NCI-H460 (cell line): Measurements from ENCODE around the gene NAT9. TPM values are rescaled to one million over a fixed set of nuclear protein-coding genes. Genes with fewer than 3 reads are reported as not detected.

Experiments
- DNase-seq: peaks from one replicate; pipeline ENCODE4 v3.0.0-alpha.2; 2016; ENCODE audit warnings: low read depth; ENCODE audit errors: extremely low read depth
- total RNA-seq: library from RNA; depleted of rRNA; stranded (reverse); fragments of >200 nt; shearing (Covaris generic); gene quantifications from 2 replicates; pipeline ENCODE4 v1.2.3, GENCODE V29; 2014

NAT9 gene
- total RNA-seq, 1 experiment from 2014 or later = 33.8 TPM

DNA sequence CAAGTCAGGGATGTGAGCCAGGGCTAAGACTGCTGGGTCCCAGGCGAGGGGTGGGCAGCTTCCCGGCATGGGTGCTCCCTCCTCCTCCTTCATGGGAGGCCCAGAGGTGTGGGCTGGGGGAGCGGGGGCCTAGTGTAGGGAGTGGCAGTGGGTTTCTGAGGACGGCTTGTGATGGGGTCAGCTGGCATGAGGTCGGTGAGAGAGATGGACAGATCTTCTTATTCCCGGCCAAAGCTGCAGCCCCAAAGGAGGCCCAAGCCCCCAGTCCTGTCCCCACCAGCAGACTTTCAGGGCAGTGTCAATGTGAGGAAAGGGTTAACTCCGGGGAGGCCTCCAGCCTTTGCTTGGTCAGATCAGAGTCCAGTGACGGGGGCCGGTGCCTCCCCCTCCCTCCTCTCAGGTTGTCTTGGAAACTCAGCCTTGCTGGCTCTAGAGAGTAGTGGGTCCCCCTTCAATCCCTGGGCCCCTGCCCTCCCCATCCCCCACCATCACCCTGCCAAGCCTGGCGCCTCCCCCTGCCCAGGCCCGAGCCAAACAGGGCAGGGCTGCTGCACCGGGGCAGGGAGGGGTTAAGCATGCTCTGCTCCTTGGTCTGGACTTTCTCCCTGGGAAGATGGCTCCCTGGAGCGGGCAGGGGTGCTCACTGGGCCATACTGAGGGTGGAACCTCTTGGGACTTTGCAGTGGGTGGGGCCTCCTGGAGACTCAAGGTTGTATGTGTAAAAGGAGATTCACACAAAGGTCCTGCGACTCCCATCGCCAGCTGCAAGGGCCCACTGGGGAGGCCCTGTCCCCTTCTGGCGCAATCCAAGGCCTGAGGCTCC is 12.4 kb downstream of the NAT9 start:
- DNase-seq = no peak

DNA sequence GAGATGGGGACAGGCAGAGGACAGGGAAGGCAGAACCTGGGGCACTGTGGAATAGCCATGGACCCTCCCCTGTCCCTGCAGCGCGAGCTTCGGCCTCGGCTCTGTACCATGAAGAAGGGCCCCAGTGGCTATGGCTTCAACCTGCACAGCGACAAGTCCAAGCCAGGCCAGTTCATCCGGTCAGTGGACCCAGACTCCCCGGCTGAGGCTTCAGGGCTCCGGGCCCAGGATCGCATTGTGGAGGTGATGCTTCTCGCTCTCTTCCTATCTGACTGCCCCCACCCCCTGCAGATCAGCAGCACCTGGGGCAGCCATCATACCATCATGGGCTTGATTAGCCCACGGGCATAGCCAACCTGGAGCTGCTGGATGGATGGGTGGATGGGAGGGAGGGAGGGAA is 14.2 kb downstream of the NAT9 start:
- DNase-seq = no peak

- DNase-seq = no peak
These were observed 14.7 kb downstream of the NAT9 start for GRCh38 chr17:74761419-74761818.

DNA sequence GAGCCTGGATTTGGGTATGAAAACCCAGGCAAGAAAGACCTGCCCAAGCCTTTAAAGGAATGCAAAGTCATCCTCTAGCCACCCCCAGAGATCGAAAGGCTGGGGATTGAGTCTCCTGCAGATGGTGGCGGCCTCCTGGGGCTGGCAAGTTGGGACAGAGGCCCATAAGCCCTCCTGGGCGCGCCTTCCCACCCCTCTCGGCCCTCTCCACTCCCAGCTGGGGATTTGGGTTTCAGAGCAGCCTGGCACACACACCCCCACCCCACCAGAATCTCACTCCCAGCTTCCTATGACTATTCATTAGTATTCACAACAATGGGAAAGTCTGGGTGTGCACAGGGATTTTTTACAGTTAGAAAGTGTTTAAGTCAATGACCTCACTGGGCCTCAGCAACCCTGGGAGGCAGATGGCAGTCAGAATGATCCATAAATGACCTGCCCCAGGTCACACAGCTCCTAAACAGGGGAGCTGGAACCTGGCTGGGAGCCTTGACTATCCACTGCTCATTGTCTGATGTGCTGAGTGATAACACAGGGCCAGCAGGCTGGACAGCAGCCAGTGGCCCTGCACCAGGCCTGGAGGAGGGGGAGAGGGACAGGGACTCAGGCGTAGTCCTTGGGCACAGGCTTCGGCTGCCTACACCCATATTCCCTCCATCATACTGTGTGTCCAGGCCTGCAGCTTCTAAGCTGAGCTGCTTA is 15.6 kb downstream of the NAT9 start:
- no peak for DNase-seq

DNA sequence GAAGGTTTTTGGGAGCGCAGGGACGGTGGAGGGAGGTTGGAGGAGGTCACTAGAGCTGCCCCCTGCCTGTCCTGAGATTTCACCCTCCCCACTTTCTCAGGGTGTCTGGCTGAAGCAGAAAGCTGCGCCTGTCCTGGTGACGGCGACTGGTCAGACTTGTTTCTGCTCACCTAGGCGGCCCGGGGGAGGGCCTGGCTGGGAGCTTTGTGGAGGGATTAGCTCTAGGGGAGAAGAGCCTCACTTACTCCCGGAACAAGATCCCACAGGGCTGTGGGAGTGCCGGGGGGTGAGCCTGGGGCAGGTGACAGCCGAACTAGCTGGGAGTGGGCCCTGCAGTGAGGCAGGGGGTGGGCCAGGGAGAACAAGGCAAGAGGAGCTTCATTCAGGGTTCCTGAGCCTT is 16.2 kb downstream of the NAT9 start:
- no peak for DNase-seq

DNA sequence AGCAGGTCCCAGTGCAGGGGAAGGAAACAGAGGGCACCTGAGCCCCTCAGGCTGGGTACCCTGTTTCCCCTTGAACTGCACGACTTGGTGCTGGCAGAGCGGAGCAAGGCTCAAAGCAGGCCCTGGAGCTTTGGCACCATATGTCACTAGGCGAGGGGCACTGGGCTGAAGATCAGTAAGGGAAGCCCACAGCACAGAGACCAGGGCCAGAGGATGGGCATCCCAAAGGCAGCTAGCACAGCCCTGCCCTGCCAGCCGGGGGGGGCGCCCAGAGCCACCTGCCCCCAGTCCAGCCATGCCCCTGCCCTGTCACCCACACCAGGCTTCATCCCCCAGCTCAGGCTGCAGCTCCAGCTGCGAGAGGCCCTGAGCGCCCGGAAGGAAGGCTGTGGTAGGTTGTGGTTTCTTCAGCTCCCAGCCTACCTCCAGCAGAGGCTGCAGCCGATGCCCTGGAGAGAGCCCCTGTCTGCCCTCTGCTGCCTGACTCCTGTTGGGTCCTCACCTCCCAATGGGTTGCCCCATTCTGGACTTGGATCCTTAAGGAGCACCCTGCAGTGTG is 16.8 kb downstream of the NAT9 start:
- no peak for DNase-seq

DNA sequence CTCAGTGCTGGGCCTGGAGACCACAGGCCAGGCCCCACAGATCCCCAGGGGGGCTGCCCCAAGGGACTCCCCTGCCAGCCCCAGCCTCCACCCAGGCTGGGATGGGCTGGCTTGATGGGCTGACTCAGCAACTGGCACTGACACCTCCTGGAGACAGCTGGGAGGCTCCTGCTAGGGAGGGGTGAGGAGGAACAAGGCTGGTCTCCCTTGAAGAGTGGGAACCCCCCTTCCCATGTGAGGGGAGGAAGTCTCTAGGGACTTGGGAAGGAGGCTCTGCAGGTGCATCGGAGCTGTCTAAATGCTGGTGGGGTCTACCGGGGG is 17.3 kb downstream of the NAT9 start:
- peak; percentile 44 for DNase-seq

DNA sequence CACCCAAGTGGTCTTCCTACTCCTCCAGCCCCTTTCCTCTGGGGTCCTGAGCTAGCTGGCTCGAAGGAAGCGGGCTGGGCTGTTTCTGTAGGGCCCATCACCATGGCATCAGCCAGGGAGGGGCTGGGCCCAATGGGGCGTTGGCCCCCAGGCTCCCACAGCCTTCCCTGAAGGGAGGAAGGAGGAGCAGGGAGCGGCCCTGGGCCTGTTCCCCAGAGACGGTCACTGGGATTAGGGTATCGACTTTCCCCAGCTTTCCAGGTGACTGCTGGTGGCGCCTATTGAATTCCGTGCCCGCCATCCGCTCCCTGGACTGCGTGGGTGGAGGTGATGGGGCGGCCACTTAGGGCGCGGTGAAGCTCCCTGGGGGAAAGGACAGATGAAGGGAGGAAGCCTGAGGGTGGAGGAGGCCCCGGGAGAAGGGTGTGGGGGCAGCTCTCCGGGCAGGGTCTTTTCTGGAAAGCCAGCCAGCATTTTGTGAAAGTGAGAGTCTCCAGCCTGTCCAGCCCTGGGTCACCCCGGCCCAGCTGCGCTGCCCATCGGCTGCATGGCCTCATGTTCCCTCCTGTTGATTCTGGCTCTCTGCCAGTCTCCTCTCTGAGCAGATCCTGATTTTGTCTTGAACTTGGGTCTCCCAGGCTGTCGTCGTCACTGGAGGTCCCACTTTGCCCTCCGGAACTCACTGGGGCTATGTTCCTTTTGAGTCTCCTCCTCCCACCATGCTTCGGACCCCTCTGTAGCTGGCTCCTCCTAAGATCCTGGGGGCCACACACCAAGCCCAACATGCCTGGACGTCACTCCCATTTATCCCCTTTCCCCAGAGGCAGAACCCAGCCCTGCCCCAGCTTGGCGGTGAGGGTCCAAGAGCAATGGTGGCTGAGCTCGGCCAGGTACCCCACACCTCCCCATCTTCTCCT is 18.0 kb downstream of the NAT9 start:
- DNase-seq = no peak

GRCh38 chr17:74757502-74757901 is 18.6 kb downstream of the NAT9 start:
- no peak for DNase-seq

GRCh38 chr17:74756891-74757290 is 19.3 kb downstream of the NAT9 start:
- DNase-seq = no peak

- DNase-seq = no peak
These were observed 20.6 kb downstream of the NAT9 start for GRCh38 chr17:74755533-74755932.

DNA sequence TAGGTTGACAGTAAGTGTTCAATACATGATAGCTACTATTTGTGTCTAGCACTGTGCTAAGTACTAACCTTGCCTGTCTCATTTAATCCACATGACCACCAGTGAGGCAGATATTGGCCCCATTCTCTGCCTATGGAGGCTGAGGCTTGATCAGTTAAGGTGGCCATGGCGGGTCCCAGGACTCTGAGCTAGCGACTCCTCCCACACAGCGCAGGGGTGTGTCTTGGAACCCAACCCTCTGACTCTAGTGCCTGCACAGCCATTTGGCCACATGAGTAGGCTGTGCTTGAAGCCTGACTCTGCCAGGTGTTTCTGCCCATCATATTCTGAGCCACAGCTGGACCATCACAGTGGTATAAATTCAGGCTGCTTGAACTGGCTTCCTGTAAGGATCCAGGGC is 21.3 kb downstream of the NAT9 start:
- no peak for DNase-seq

GRCh38 chr17:74752822-74753401 is 23.2 kb downstream of the NAT9 start:
- DNase-seq = no peak

DNA sequence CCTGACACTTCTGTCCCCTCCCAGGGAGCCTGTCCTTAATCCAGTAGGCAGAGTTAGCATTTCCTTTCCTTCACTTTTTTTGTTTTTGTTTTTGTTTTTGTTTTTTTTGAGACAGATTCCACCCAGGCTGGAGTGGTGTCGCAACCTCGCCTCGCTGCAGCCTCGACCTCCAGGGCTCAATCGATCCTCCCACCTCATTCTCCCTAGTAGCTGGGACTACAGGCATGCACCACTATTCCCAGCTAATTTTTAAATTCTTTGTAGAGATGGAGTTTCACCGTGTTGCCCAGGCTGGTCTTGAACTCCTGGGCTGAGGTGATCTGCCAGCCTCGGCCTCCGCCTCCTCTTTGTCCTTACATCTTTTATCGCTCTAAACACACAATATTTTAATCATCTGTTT is 23.7 kb downstream of the NAT9 start:
- no peak for DNase-seq

DNA sequence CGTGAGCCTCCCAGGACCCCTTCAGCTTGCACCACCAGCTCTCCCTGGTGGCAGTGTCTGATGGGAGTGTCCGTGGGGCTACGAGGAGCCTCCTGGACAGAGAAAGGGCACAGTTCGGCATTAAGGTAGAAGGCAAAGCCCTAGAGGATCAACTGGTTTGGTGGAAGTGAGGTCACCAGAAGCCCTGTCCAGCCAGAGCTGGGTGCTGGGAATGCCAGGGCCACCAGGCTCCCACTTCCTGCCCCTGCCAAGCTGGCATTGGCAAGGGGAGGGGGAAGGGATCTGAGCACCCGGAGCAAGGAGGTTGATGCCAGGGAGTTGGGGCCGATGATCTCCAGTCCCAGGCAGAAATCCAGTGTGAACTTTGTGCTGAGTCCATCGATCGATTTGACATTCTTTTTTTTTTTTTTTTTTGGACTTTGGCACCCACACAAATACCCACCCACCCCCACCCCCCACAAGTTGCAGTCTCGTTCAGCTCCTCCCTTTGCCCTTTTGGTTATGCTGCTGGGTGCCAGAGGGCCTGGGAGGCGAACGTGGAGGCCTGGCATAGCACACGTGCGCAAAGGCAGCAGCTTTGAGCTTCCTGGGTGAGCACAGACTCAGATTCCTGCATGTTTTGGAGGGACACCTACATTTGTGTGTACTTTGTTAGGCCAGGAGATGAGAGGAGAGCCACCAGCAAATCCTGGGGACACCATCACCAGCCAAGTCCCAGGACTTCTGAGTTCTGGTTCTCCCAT is 25.6 kb downstream of the NAT9 start:
- no peak for DNase-seq

- no peak for DNase-seq
These were observed 26.2 kb downstream of the NAT9 start for GRCh38 chr17:74750039-74750326.

DNA sequence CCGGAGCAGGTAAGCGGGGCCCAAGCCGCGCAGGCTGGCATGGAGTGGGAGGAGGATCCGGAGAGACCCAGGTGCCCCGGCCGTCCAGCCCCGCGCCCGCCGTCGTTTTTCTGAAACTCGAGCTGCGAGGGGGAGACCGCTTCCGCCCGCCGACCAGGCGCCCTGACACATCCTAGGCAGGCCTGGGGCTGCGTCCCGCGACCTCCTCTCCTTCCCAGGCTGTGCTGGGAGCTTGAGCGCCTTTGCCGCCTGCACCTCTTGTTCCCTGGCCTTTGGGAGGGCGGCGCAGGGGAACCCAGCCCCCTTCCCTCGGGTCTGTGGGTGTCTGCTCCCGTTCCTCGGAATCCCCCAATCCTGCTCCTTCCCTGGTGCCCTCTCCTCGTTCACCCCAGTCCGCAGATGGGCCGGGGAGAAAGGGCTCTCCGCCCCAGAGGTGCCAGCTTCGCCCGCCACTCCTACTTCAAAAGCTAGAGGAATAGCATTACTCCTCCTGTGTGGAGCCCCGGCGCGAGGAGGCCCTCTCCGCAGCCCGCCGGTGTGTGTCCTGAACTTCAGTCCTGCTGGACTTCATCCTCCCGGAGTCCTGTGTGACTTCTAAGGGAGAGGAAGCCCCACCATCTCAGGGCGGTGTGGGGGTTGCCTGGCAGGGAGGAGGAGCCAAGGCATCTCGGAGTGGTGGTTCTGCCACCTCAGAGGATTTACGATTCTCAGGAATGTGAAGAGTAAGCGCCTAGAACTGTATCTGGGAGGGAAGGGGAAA is 26.7 kb downstream of the NAT9 start:
- DNase-seq = no peak

DNA sequence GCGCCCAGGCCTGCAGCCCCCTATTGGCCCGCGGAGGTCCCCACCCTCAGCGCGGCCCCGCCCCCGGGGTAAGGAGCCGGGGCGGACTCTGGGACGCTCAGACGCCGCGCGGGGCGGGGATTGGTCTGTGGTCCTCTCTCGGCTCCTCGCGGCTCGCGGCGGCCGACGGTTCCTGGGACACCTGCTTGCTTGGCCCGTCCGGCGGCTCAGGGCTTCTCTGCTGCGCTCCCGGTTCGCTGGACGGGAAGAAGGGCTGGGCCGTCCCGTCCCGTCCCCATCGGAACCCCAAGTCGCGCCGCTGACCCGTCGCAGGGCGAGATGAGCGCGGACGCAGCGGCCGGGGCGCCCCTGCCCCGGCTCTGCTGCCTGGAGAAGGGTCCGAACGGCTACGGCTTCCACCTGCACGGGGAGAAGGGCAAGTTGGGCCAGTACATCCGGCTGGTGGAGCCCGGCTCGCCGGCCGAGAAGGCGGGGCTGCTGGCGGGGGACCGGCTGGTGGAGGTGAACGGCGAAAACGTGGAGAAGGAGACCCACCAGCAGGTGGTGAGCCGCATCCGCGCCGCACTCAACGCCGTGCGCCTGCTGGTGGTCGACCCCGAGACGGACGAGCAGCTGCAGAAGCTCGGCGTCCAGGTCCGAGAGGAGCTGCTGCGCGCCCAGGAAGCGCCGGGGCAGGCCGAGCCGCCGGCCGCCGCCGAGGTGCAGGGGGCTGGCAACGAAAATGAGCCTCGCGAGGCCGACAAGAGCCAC is 27.4 kb downstream of the NAT9 start, which contains the start of gene NHERF1:
TSS of gene NHERF1 (plus strand) at position 100 of the 750 bp plus-strand sequence. CDS start at position 319, 219 bp downstream.
- peak; percentile 91 for DNase-seq

GRCh38 chr17:74748279-74748528 is 27.9 kb downstream of the NAT9 start:
- no peak for DNase-seq
